ENCODE results near the gene SHTN1. TPM values are rescaled to one million over a fixed set of nuclear protein-coding genes. Genes with fewer than 3 reads are reported as not detected.

SHTN1 gene
- total RNA-seq, 1 donor from 2014 or later, result 25.8 TPM

DNA sequence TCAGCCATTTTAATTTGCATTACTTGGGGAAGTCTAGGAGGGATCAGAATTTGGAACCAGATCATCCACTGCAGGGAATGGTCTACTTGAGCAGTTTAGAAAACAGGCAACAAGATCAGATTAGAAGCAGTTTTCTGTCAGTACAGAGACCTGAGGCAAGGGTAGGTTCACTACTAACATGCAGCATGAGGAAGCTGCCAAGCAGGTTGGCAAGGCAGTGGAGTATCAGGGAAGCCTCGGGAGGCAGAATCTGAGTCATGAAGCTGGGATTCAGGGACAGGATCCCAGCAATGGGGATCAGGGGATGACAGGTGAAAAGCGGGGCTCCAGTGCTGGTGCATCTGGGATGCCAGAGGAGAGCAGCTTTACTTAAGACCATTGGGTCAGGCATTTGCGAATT lies 127.6 kb downstream of the SHTN1 start:
- DNase-seq (ENCODE audit: low spot score), result no peak
- peak; percentile 19 for ATAC-seq

- DNase-seq (ENCODE audit: low spot score) (no peak), ATAC-seq (peak; percentile 54)
Observed at GRCh38 chr10:116875897-116876296, 129.1 kb downstream of the SHTN1 start.

- ATAC-seq (no peak), DNase-seq (ENCODE audit: low spot score) (no peak)
Observed at GRCh38 chr10:116873134-116873533, 131.9 kb downstream of the SHTN1 start.

GRCh38 chr10:116870949-116871348 lies 134.0 kb downstream of the SHTN1 start:
- no peak for DNase-seq (ENCODE audit: low spot score)
- peak; percentile 75 for ATAC-seq

DNA sequence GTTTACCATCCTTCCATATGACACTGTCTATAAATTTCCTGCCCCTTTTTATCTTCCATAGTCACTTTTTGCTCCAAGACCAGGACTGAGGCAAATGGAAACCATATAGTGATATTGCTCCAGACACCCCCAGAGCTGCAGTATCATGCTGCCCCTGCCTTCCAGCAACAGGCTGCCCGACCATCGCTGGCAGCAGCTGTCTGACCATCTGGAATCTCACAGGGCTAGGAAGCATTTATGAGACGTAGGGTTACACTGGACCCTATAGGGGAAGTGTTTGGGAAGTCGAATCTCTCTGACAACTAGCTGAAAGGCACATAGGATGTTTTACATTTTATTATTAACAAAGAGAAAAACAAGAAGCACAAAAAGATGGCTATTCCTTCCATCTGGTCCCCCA lies 136.3 kb downstream of the SHTN1 start:
- ATAC-seq (no peak), DNase-seq (ENCODE audit: low spot score) (no peak)

GRCh38 chr10:116868198-116868676 lies 136.8 kb downstream of the SHTN1 start:
- DNase-seq (ENCODE audit: low spot score) (no peak), ATAC-seq (no peak)

DNA sequence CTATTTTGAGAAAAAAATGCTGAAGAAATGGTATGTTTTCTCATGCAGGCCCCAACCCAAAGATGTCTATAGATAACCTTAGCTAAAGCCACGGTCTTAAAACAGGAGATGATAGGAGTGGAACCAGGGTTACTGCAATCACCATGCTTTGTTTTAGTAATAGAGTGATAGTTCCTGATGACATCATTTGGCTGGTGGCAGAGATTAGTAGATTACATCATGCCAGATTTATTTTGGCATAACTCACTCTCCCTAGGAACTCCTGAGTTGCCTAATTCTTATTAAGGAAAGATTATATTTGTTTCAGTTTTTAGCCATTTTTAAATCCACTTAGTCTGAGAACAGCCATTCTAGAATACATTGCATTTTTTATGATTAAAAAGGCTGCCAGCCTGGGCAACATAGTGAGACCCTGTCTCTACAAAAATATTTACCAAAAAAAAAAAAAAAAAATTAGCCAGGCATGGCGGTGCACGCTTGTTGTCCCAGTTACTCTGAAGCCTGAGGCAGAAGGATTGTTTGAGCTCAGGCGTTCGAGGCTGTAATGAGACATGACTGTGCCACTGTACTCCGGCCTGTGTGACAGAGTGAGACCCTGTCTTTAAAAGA lies 137.9 kb downstream of the SHTN1 start:
- no peak for DNase-seq (ENCODE audit: low spot score)
- peak; percentile 73 for ATAC-seq

DNA sequence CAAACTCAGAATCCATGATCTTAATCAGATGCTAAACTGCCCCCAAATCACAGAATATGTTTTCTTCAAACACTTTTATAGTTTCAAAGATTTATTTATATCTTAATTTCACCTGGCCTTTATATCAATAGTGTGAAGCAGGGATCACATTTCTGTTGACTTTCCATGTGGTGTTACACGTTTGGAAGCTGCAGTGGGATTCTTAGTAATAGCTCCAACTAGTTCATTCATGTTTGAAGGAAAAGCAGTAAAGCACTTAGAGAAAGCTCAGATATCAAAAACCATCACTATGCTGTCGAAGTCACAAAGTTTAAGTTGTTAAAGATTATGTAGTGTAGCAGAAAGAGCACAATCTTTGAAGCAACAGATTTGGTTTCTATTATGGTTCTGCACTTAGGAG lies 138.9 kb downstream of the SHTN1 start:
- DNase-seq (ENCODE audit: low spot score) (no peak), ATAC-seq (no peak)

DNA sequence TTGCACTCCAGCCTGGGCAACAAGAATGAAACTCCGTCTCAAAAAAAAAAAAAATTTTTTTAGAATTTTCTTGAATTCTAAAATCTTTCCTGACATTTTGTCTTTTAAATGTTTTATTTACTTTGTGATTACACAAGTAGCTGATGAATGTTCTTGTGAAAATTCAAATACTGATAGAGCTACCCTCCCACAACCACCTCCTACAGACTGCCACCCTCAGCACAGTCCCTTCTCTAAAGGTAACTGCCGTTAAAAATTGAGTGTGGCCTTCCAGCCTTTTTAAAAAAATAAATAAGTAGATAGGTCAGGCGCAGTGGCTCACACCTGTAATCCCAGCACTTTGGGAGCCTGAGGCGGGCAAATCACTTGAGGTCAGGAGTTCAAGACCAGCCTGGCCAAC lies 140.6 kb downstream of the SHTN1 start:
- no peak for DNase-seq (ENCODE audit: low spot score)
- ATAC-seq, result peak; percentile 62

- ATAC-seq (no peak), DNase-seq (ENCODE audit: low spot score) (no peak)
Observed at GRCh38 chr10:116861796-116862195, 143.2 kb downstream of the SHTN1 start.

DNA sequence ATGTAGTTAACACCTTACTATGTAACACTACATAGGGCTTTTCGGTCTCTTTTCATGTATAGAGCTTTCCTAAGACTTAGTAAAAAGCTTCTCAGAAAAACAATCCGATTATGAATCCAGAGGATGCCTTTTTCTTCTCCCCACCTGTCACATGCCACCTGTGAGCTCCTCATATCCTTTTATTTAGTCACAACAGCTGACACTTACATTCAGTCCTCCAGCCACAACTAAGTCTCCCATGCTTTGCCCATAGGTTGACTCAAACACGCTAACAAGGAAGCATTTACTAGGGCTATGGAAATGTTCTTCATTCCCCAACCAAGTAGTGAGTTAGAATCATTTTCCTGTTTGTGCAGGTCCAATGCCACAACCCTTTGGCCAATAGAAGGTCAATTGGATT lies 147.8 kb downstream of the SHTN1 start:
- DNase-seq (ENCODE audit: low spot score), result no peak
- no peak for ATAC-seq

- ATAC-seq (no peak), DNase-seq (ENCODE audit: low spot score) (no peak)
Observed at GRCh38 chr10:116853701-116854100, 151.3 kb downstream of the SHTN1 start.

DNA sequence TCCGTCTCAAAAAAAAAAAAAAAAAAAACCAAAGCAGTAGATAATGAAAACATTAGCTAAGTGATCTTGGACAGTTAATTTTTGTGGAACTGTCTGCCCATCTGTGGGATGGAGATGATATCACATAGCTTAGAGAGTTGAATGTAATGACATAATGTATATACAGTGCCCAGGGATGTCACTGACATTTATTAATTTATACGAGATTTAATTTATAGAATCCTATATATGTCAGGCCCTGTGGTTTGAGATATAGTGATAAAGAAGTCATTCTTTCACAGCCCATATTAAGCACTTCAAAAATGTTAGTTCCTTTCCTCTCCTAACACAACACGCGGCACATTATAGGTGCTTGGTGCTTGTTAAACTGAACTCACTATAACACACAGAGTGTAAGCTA lies 151.7 kb downstream of the SHTN1 start:
- DNase-seq (ENCODE audit: low spot score) (no peak), ATAC-seq (no peak)

GRCh38 chr10:116852246-116852645 lies 152.7 kb downstream of the SHTN1 start:
- DNase-seq (ENCODE audit: low spot score), result no peak
- no peak for ATAC-seq

DNA sequence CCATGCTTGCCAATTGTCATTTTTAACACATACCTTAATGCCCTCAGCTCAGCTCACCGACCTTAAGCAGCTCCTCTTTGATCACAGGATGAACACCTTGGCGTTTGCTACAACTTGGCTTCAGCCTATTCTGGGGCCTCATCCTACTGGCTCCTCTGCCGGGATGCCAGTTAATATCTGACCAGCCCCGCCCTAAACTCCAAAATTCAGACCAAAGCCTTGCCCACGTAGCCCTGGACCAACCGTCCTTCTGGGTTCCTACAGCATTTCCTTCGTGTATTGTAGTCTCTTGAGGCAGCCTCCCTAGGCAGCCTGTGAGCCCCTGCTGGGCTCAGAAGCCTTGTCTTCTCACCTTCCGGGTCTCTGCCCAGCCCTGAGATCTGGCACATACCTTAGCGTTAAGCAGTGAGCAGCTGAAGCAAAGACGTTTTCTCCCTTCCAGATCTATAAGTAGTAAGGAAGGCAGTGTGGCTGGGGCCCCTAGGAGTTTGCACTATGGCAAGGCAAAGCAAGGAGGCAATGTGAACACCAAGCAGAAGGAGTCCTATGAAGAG lies 154.9 kb downstream of the SHTN1 start:
- DNase-seq (ENCODE audit: low spot score), result peak; percentile 65

GRCh38 chr10:116849248-116850057 lies 155.5 kb downstream of the SHTN1 start, which contains the start of gene ENO4:
Gene ENO4 (plus strand): TSS chr10:116849499. CDS start chr10:116849567, 68 bp downstream.
- peak; percentile 75 for DNase-seq (ENCODE audit: low spot score)
- peak; percentile 89 for ATAC-seq

More for the DNA sequence above, 154.9 kb downstream of the SHTN1 start:
- peak; percentile 86 for ATAC-seq

DNA sequence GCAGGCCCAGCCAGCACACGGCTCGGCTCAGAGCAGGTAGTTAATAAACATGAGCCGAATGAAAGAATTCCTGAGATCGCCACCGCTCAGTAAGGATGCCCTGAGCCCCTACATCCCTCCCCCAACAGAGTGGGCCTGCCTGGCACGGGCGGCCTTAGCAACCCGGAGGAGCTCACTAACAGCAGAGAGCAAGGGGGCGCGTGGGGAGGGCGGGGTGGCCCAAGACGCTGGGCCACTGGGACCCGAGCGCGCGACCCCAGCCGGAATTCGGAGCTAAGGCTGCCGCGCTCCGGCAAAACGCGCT lies 156.1 kb downstream of the SHTN1 start:
- DNase-seq (ENCODE audit: low spot score), result no peak
- no peak for ATAC-seq

DNA sequence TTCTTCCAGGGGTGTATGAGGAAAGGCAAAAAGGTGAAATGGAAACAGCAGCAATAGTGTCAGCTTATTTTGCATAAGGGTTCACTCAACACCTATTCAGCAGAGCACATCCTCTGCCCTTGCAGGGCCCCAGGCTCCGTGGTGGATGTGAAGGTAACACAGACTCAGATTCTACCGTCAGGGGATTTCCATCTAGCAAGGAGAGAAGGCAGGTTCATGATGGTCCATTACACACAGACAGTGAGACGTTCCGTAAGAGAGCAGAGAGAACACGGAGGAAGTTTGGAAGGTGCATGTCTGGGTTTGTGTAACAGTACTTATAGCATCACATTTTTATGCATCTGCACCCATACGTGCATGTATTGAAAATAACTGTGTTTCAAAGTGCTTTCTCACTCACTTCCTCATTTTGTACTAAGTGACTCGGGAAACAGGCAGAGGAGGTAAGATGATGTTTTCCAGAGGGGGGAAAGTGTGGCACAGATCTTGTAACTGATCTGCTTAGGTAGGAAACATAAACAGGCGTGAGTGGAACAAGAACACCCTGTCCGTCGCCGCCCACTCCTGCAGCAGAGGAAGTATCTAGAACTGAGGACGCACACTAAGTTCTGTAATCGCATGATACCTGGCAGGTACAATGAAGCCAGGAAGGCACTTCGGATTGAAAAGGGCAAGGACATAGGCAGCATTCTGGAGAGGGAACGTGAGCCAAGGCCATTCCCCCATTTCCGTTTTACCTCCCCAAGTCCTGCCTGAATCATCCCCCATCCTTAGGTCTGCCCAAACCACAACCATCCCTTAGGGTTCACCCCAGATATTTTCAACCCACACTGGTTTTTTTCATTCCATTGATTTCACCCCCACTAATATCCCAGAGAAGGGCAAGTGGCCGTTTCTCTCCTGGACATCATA lies 156.7 kb downstream of the SHTN1 start:
- no peak for DNase-seq (ENCODE audit: low spot score)
- ATAC-seq, result no peak

GRCh38 chr10:116845823-116846222 lies 159.2 kb downstream of the SHTN1 start:
- no peak for ATAC-seq
- no peak for DNase-seq (ENCODE audit: low spot score)

DNA sequence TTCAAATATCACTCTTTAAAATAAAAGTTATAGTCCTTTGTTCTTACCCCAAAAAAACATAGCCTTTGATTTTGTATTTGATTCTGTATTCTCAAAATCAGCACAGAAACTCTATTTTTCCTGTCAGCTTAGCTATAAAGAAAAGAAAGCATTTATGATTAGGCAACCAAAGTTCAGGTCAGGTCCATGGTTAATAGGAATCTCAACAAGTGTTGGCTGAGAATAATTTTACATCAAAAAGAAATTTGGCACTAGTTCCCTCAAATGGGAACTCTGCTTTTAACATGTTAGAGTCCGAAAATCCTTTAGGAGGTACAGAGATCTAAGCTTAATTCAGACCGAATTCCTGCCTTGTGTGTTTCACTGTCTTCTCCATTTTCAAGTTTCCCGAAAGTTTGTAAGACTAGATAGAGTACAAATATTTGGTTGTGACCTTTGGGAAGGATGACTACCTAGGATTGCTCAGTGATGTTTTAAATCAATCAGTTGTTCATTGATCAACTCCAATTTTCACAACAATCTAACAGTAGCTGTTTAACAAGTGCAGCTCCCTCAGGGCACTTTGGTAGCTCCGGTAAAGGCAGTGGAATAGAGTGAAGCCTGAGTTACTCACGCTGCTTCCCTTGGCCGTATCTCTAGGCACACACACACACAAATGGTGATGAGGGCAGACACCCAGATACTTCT lies 164.5 kb downstream of the SHTN1 start:
- no peak for DNase-seq (ENCODE audit: low spot score)
- ATAC-seq, result peak; percentile 63

All from left lobe of liver (tissue), 2 donors.